A673 (cell line): ENCODE measurements around the gene SOX2. TPM values are rescaled to one million over a fixed set of nuclear protein-coding genes. Genes with fewer than 3 reads are reported as not detected.

Experiments used
- BruUV-seq: library from RNA; stranded (reverse); fragments of 400-500 nt; replicated peaks from 2 replicates; lab custom pipeline; 2021; lab: Mats Ljungman, UMichigan
- CTCF ChIA-PET: fragments of 300-600 bp; sonication (Branson Sonifier 250); formaldehyde crosslinking; loops from one replicate; lab custom pipeline; 2022; ENCODE audit warnings: antibody characterized with exemption; lab: Charles Lee
- POLR2A ChIA-PET: fragments of 300-600 bp; sonication (Branson Sonifier 250); formaldehyde crosslinking; loops from one replicate; lab custom pipeline; 2022; ENCODE audit warnings: antibody characterized with exemption; ENCODE audit not compliant: low non-redundant PET; lab: Charles Lee
- DNase-seq: peaks from one replicate; pipeline ENCODE4 v3.0.0-alpha.2; 2015; ENCODE audit warnings: low spot score
- H3K27ac ChIP-seq: fragments of 200-600 bp; sonication (generic); 2 replicates; pipeline ENCODE4 v1.5.1; 2016; ENCODE audit warnings: mixed run types, low read depth, mild to moderate bottlenecking, mixed read lengths, antibody characterized with exemption, low read length; ENCODE audit not compliant: poor library complexity, severe bottlenecking
- H3K27me3 ChIP-seq: fragments of 200-600 bp; sonication (generic); replicated peaks from 2 replicates; pipeline ENCODE4 v1.6.1; 2017; ENCODE audit warnings: mixed run types, low read depth, mild to moderate bottlenecking, mixed read lengths, antibody characterized with exemption, low read length; ENCODE audit not compliant: insufficient read depth, poor library complexity
- H3K36me3 ChIP-seq: fragments of 200-600 bp; sonication (generic); 2 replicates; pipeline ENCODE4 v1.6.1; 2016; ENCODE audit warnings: mixed run types, mild to moderate bottlenecking, mixed read lengths, antibody characterized with exemption, low read length; ENCODE audit not compliant: insufficient read depth, poor library complexity, severe bottlenecking
- H3K4me1 ChIP-seq: fragments of 200-600 bp; sonication (generic); 2 replicates; pipeline ENCODE4 v1.6.1; 2017; ENCODE audit warnings: mixed run types, mild to moderate bottlenecking, mixed read lengths, antibody characterized with exemption, low read length; ENCODE audit not compliant: insufficient read depth, poor library complexity, severe bottlenecking
- H3K4me3 ChIP-seq: fragments of 200-600 bp; sonication (generic); 2 replicates; pipeline ENCODE4 v1.5.1; 2016; ENCODE audit warnings: low read depth, mixed run types, mild to moderate bottlenecking, mixed read lengths, low read length; ENCODE audit not compliant: poor library complexity, severe bottlenecking
- H3K9me3 ChIP-seq: fragments of 200-600 bp; sonication (generic); 2 replicates; pipeline ENCODE4 v1.6.1; 2016; ENCODE audit warnings: mixed run types, low read depth, mild to moderate bottlenecking, mixed read lengths, antibody characterized with exemption, low read length; ENCODE audit not compliant: poor library complexity, severe bottlenecking
- EZH2 ChIP-seq: fragments of 200-600 bp; sonication (generic); IDR thresholded peaks from 2 replicates; pipeline ENCODE4 v1.6.1; 2017; ENCODE audit warnings: borderline replicate concordance, low read depth, mild to moderate bottlenecking, mixed read lengths, antibody characterized with exemption, low read length; ENCODE audit not compliant: poor library complexity, severe bottlenecking
- intact Hi-C: fragments of 100-400 bp; cut with micrococcal nuclease; formaldehyde crosslinking; loops from one replicate; pipeline ENCODE4 v1.10.0; 2022; ENCODE audit not compliant: unreplicated experiment
- total RNA-seq: library from RNA; stranded (reverse); gene quantifications from 2 replicates; pipeline ENCODE4 v1.2.3, GENCODE V29; 2021
- TF ChIP-seq, protein P1 (sequence below): fragments of 300-800, 200-600 bp; sonication (generic); conservative IDR thresholded peaks from 2 replicates; pipeline ENCODE4 v1.5.1; 2017; ENCODE audit warnings: low read depth, mild to moderate bottlenecking, antibody characterized with exemption, low read length, moderate library complexity, mixed read lengths

SOX2 gene
- total RNA-seq, 1 experiment from 2014 or later: 62.0 TPM

DNA sequence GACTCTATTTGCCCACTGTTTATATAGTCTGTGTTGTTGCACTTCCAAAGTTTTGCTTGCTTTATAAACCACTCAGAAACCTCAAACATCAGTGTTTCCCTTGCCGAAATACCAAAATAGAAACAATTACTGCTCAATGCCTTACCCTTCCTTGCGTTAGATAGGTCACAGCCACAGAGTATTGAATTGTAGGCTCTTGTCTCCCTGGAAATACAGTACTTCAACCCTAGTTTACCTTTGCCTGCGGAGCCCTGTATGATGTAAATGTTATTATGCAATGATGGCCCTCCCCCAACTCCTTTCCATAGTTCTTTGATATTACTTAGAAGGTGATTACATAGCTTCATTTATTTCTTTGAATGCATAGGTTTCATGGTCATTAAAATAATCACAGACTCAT, 44.2 kb downstream of the SOX2 start:
- ChIA-PET POLR2A (no interaction called here), CTCF (no interaction called here)
- DNase-seq: no peak
- Histone ChIP-seq H3K9me3 (no peaks in the 10 kb centered on the region), H3K4me3 (no peak overlapping the region), H3K27me3 (no peaks in the 10 kb centered on the region), H3K27ac (no peak overlapping the region), H3K36me3 (no peaks in the 10 kb centered on the region), H3K4me1 (peaks cover 27% of the 10 kb centered on the region)
- BruUV-seq: no TSS peak
- intact Hi-C loops: no loop called here
- TF ChIP-seq, protein P1, sequence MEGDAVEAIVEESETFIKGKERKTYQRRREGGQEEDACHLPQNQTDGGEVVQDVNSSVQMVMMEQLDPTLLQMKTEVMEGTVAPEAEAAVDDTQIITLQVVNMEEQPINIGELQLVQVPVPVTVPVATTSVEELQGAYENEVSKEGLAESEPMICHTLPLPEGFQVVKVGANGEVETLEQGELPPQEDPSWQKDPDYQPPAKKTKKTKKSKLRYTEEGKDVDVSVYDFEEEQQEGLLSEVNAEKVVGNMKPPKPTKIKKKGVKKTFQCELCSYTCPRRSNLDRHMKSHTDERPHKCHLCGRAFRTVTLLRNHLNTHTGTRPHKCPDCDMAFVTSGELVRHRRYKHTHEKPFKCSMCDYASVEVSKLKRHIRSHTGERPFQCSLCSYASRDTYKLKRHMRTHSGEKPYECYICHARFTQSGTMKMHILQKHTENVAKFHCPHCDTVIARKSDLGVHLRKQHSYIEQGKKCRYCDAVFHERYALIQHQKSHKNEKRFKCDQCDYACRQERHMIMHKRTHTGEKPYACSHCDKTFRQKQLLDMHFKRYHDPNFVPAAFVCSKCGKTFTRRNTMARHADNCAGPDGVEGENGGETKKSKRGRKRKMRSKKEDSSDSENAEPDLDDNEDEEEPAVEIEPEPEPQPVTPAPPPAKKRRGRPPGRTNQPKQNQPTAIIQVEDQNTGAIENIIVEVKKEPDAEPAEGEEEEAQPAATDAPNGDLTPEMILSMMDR: no peak

DNA sequence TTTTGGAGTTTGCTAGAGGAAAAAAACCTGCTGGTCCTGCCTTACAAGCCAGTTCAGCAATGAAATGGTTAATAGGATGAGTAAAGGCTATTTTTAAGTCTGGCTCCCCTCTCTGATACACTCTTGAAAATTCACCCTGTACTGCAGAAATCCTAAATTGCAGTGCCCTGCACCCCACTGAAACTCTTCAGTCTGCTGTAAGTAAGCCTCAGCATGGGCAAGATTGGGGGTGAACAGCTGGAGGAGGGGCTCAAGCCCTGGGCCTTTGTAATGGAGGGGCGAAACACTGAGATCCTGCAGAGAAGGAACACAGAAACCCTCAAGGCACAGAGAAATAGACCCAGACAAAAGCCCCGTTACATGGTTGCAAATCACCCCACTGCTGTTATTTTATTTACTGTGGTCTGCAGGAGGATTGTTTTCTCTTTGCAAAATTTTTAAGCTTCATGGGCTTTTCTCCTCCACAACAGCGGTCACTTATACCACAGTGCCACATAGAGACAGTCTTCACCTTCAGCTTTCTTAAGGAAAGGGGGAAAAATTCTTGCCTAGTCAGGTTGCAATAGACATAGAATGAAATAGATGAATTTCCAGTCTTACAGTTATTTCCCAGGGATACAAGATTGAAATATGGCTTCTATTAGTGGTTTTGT, 45.0 kb downstream of the SOX2 start:
- Histone ChIP-seq H3K9me3 (no peaks in the 10 kb centered on the region), H3K4me3 (no peak overlapping the region), H3K36me3 (no peaks in the 10 kb centered on the region), H3K27me3 (no peaks in the 10 kb centered on the region), H3K27ac (no peak overlapping the region), H3K4me1 (peaks cover 27% of the 10 kb centered on the region)
- no TSS peak for BruUV-seq
- TF ChIP-seq, protein P1: no peak
- no peak for TF ChIP-seq EZH2
- ChIA-PET CTCF (interaction anchor here (0.6 kb wide), 1 partner anchor 1123 kb away, joined by 3 read pairs; no protein-coding TSS in a partner anchor), POLR2A (no interaction called here)
- no peak for DNase-seq
- intact Hi-C loops: no loop called here

DNA sequence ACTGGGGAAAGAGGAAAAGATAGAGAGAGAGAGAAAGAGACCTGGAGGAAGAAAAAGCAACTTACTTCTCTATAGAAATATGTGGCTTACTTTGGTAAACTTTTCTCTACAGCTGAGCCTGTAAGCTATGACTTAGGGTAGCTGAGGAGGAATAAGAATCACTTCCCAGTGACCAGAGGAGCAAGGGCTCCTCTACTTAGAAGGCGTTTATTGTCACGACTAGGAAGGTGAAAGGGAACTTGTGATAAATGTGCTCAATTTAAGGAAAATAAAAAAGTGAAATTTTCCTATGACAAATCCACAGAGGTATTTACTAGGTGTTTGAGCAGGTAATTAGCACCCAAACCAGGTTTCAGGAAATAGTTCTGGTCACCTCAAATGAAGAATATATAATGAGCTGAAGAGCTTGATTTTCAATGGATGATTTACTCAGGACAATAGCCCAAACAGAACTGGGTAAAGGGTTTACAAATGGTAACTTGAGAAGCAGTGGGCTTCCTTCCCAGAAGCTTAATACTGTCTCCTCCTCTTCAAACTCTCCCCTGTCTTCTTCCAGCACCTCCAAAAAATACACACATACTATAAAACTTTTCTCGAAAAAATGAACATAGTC, 46.1 kb downstream of the SOX2 start:
- POLR2A ChIA-PET: interaction anchor here (0.7 kb wide), 1 partner anchor 784 kb away, joined by 7 read pairs; no protein-coding TSS in a partner anchor
- intact Hi-C loops: no loop called here
- BruUV-seq: no TSS peak
- Histone ChIP-seq H3K4me3 (no peak overlapping the region), H3K4me1 (peaks cover 27% of the 10 kb centered on the region), H3K36me3 (no peaks in the 10 kb centered on the region), H3K9me3 (no peaks in the 10 kb centered on the region), H3K27ac (no peak overlapping the region), H3K27me3 (no peaks in the 10 kb centered on the region)
- no peak for DNase-seq
- CTCF ChIA-PET: no interaction called here
- TF ChIP-seq EZH2: no peak
- TF ChIP-seq, protein P1: no peak
